Activated CD4-positive, alpha-beta T cell treated with anti-CD3 and anti-CD28 coated beads for 36 hours (primary cell): ENCODE measurements around the gene TEX12. TPM values are rescaled to one million over a fixed set of nuclear protein-coding genes. Genes with fewer than 3 reads are reported as not detected.

ENCODE experiments used
- ATAC-seq: fragments of 200-7000 bp; cut with Tn5 transposase; one replicate; pipeline ENCODE4 v1.10.0; 2021; ENCODE audit warnings: mild to moderate bottlenecking, moderate library complexity
- CTCF ChIA-PET: fragments of 350-600 bp; sonication (Branson Sonifier 250); formaldehyde crosslinking; loops from one replicate; lab custom pipeline; 2021; ENCODE audit warnings: antibody characterized with exemption; lab: Charles Lee
- POLR2A ChIA-PET: fragments of 350-600 bp; sonication (Branson Sonifier 250); formaldehyde crosslinking; loops from one replicate; lab custom pipeline; 2021; ENCODE audit warnings: antibody characterized with exemption, inconsistent platforms; lab: Charles Lee
- DNase-seq: peaks from one replicate; pipeline ENCODE4 v3.0.0-alpha.2; 2020
- H3K27ac Mint-ChIP-seq: one replicate; pipeline ENCODE4 v1.8.0; 2021; ENCODE audit warnings: mixed read lengths
- H3K27me3 Mint-ChIP-seq: one replicate; pipeline ENCODE4 v1.8.0; 2021; ENCODE audit warnings: mixed read lengths
- H3K36me3 Mint-ChIP-seq: one replicate; pipeline ENCODE4 v1.8.0; 2021; ENCODE audit warnings: low read depth, mixed read lengths
- H3K4me1 Mint-ChIP-seq: one replicate; pipeline ENCODE4 v1.8.0; 2021; ENCODE audit warnings: mixed read lengths
- H3K4me3 Mint-ChIP-seq: one replicate; pipeline ENCODE4 v1.8.0; 2021; ENCODE audit warnings: mild to moderate bottlenecking, moderate library complexity, mixed read lengths
- H3K9me3 Mint-ChIP-seq: one replicate; pipeline ENCODE4 v1.8.0; 2021; ENCODE audit warnings: low read depth, mixed read lengths
- intact Hi-C, 2 experiments: fragments of 100-400 bp; cut with DNase I in 1 of 2; cut with micrococcal nuclease in 1 of 2; formaldehyde crosslinking; loops; one replicate each; pipeline versions ENCODE4 v1.14.2 to v1.15.1; 2022 to 2024; cut with DNase I, micrococcal nuclease
- total RNA-seq, 2 experiments: library from RNA; stranded (reverse); gene quantifications; one replicate each; pipeline ENCODE4 v1.2.3, GENCODE V29; 2021

TEX12 gene
- total RNA-seq: under 1 TPM; 0.32 to 0.34 TPM

GRCh38 chr11:112167145-112167544, at the start of gene TEX12:
TSS of gene TEX12 (plus strand) at chr11:112167372. CDS start at chr11:112169269, 1,897 bp downstream.
- H3K36me3 Mint-ChIP-seq: no peaks in the 10 kb centered on the region
- H3K4me1 Mint-ChIP-seq: peaks cover 5% of the 10 kb centered on the region
- no peak for ATAC-seq
- intact Hi-C loops: no loop called here
- H3K27me3 Mint-ChIP-seq: peaks cover 16% of the 10 kb centered on the region
- POLR2A ChIA-PET: no interaction called here
- H3K9me3 Mint-ChIP-seq: no peaks in the 10 kb centered on the region
- no peak for DNase-seq
- H3K4me3 Mint-ChIP-seq: no peak within 1 kb of the TSS
- CTCF ChIA-PET: interaction anchor here (1.1 kb wide), 1 partner anchor 53 kb away, joined by 7 read pairs; no protein-coding TSS in a partner anchor
- H3K27ac Mint-ChIP-seq: no peak within 1 kb of the TSS

GRCh38 chr11:112118176-112118575, 49.0 kb upstream of the TEX12 start:
- Mint-ChIP-seq H3K27me3 (no peaks in the 10 kb centered on the region), H3K4me3 (no peak overlapping the region), H3K27ac (no peak overlapping the region), H3K9me3 (no peaks in the 10 kb centered on the region), H3K4me1 (peaks cover 16% of the 10 kb centered on the region), H3K36me3 (no peaks in the 10 kb centered on the region)
- ChIA-PET CTCF (interaction anchor here (1.1 to 1.2 kb wide), 2 partner anchors 14 to 58 kb away, joined by 3 to 4 read pairs; partner anchors contain the start of gene BCO2), POLR2A (no interaction called here)
- DNase-seq (no peak), ATAC-seq (peak; percentile 37)
- intact Hi-C loops: no loop called here

GRCh38 chr11:112121981-112122615, 45.1 kb upstream of the TEX12 start:
- intact Hi-C loops: no loop called here

GRCh38 chr11:112123129-112123528, 44.0 kb upstream of the TEX12 start:
- intact Hi-C loops: no loop called here
- Mint-ChIP-seq H3K9me3 (no peaks in the 10 kb centered on the region), H3K27ac (no peak overlapping the region), H3K27me3 (no peaks in the 10 kb centered on the region), H3K4me3 (no peak overlapping the region), H3K4me1 (peaks cover 9% of the 10 kb centered on the region), H3K36me3 (no peaks in the 10 kb centered on the region)
- no peak for ATAC-seq
- no peak for DNase-seq
- ChIA-PET POLR2A (no interaction called here), CTCF (no interaction called here)

More at GRCh38 chr11:112121981-112122615, 45.1 kb upstream of the TEX12 start:
- H3K27ac Mint-ChIP-seq: no peak overlapping the region
- DNase-seq (no peak), ATAC-seq (no peak)
- no peaks in the 10 kb centered on the region for H3K9me3 Mint-ChIP-seq
- peaks cover 9% of the 10 kb centered on the region for H3K4me1 Mint-ChIP-seq
- ChIA-PET CTCF (interaction anchor here (0.6 to 1.2 kb wide), 5 partner anchors 12 to 226 kb away, joined by 3 to 4 read pairs (median 3); no protein-coding TSS in a partner anchor), POLR2A (interaction anchor here (0.7 kb wide), 1 partner anchor 24 kb away, joined by 3 read pairs; no protein-coding TSS in a partner anchor)
- no peak overlapping the region for H3K4me3 Mint-ChIP-seq
- H3K36me3 Mint-ChIP-seq: no peaks in the 10 kb centered on the region
- H3K27me3 Mint-ChIP-seq: no peaks in the 10 kb centered on the region

- ATAC-seq (no peak), DNase-seq (no peak)
- Mint-ChIP-seq H3K9me3 (no peaks in the 10 kb centered on the region), H3K27me3 (no peaks in the 10 kb centered on the region), H3K36me3 (no peaks in the 10 kb centered on the region), H3K4me1 (peaks cover 3% of the 10 kb centered on the region), H3K4me3 (no peak overlapping the region), H3K27ac (no peak overlapping the region)
- ChIA-PET POLR2A (no interaction called here), CTCF (interaction anchor here (0.6 kb wide), 1 partner anchor 41 kb away, joined by 3 read pairs; no protein-coding TSS in a partner anchor)
- intact Hi-C loops: no loop called here
Observed at GRCh38 chr11:112127056-112127455, 40.1 kb upstream of the TEX12 start.

GRCh38 chr11:112128483-112129121, 38.6 kb upstream of the TEX12 start:
- POLR2A ChIA-PET: no interaction called here
- DNase-seq (no peak), ATAC-seq (no peak)
- Mint-ChIP-seq H3K9me3 (no peaks in the 10 kb centered on the region), H3K27me3 (no peaks in the 10 kb centered on the region), H3K4me3 (no peak overlapping the region), H3K4me1 (peaks cover 3% of the 10 kb centered on the region), H3K27ac (no peak overlapping the region), H3K36me3 (no peaks in the 10 kb centered on the region)
- CTCF ChIA-PET: interaction anchor here (0.7 to 3.1 kb wide), 2 partner anchors 15 to 278 kb away, joined by 4 to 15 read pairs; no protein-coding TSS in a partner anchor
- intact Hi-C loops: no loop called here

GRCh38 chr11:112129656-112130055, 37.5 kb upstream of the TEX12 start:
- Mint-ChIP-seq H3K27me3 (no peaks in the 10 kb centered on the region), H3K27ac (no peak overlapping the region), H3K36me3 (no peaks in the 10 kb centered on the region), H3K4me3 (no peak overlapping the region), H3K4me1 (peaks cover 3% of the 10 kb centered on the region), H3K9me3 (no peaks in the 10 kb centered on the region)
- intact Hi-C loops: no loop called here
- ATAC-seq: no peak
- ChIA-PET CTCF (interaction anchor here (3.1 kb wide), 1 partner anchor 16 kb away, joined by 15 read pairs; no protein-coding TSS in a partner anchor), POLR2A (no interaction called here)
- DNase-seq: no peak

- Mint-ChIP-seq H3K36me3 (no peaks in the 10 kb centered on the region), H3K9me3 (no peaks in the 10 kb centered on the region), H3K27me3 (no peaks in the 10 kb centered on the region), H3K4me3 (no peak overlapping the region), H3K27ac (no peak overlapping the region), H3K4me1 (peaks cover 3% of the 10 kb centered on the region)
- DNase-seq (no peak), ATAC-seq (no peak)
- CTCF ChIA-PET: interaction anchor here (0.7 kb wide), 1 partner anchor 18 kb away, joined by 3 read pairs; no protein-coding TSS in a partner anchor
- POLR2A ChIA-PET: no interaction called here
- intact Hi-C loops: no loop called here
Observed at GRCh38 chr11:112132737-112133136, 34.4 kb upstream of the TEX12 start.

- POLR2A ChIA-PET: interaction anchor here (0.7 kb wide), 1 partner anchor 608 kb away, joined by 4 read pairs; no protein-coding TSS in a partner anchor
- Mint-ChIP-seq H3K4me1 (peaks cover 3% of the 10 kb centered on the region), H3K4me3 (no peak overlapping the region), H3K9me3 (no peaks in the 10 kb centered on the region), H3K27ac (no peak overlapping the region), H3K36me3 (no peaks in the 10 kb centered on the region), H3K27me3 (no peaks in the 10 kb centered on the region)
- CTCF ChIA-PET: no interaction called here
- DNase-seq (no peak), ATAC-seq (no peak)
- intact Hi-C loops: no loop called here
Observed at GRCh38 chr11:112134473-112134872, 32.7 kb upstream of the TEX12 start.

- no peak overlapping the region for H3K27ac Mint-ChIP-seq
- POLR2A ChIA-PET: no interaction called here
- H3K4me3 Mint-ChIP-seq: no peak overlapping the region
- ATAC-seq: no peak
- CTCF ChIA-PET: interaction anchor here (1.3 kb wide), 1 partner anchor 28 kb away, joined by 3 read pairs; no protein-coding TSS in a partner anchor
- peaks cover 1% of the 10 kb centered on the region for H3K9me3 Mint-ChIP-seq
- H3K36me3 Mint-ChIP-seq: peaks cover 3% of the 10 kb centered on the region
- H3K4me1 Mint-ChIP-seq: no peaks in the 10 kb centered on the region
- no peaks in the 10 kb centered on the region for H3K27me3 Mint-ChIP-seq
- intact Hi-C loops: no loop called here
- DNase-seq: no peak
Observed at GRCh38 chr11:112143597-112143996, 23.6 kb upstream of the TEX12 start.

GRCh38 chr11:112150517-112150916, 16.7 kb upstream of the TEX12 start:
- ChIA-PET POLR2A (no interaction called here), CTCF (interaction anchor here (1.9 kb wide), 1 partner anchor 37 kb away, joined by 8 read pairs; no protein-coding TSS in a partner anchor)
- no peaks in the 10 kb centered on the region for H3K36me3 Mint-ChIP-seq

More at GRCh38 chr11:112150517-112150916, 16.7 kb upstream of the TEX12 start:
- intact Hi-C loops: no loop called here
- Mint-ChIP-seq H3K4me1 (no peaks in the 10 kb centered on the region), H3K27ac (no peak overlapping the region), H3K4me3 (no peak overlapping the region), H3K27me3 (no peaks in the 10 kb centered on the region), H3K9me3 (no peaks in the 10 kb centered on the region)
- ATAC-seq: no peak
- no peak for DNase-seq
